Sigmoid colon (tissue), 3 donors: Measurements from ENCODE around the gene AMPD1.

ENCODE experiments used
- POLR2A ChIP-seq, 2 donors: fragments of 450-650 bp; IDR thresholded peaks; one replicate each; pipeline ENCODE4 v1.6.1; 2016; ENCODE audit warnings: antibody characterized with exemption in 2 of 2, mild to moderate bottlenecking in 2 of 2, moderate library complexity in 2 of 2
- TF ChIP-seq, protein P1 (sequence below), 4 experiments: fragments of 450-650 bp in 3 of 4; fragments of 200-600 bp in 1 of 4; IDR thresholded peaks; one replicate each; pipeline ENCODE4 v1.5.1; 2016 to 2019; ENCODE audit warnings: antibody characterized with exemption in 4 of 4, mild to moderate bottlenecking in 3 of 4, moderate library complexity in 2 of 4

DNA sequence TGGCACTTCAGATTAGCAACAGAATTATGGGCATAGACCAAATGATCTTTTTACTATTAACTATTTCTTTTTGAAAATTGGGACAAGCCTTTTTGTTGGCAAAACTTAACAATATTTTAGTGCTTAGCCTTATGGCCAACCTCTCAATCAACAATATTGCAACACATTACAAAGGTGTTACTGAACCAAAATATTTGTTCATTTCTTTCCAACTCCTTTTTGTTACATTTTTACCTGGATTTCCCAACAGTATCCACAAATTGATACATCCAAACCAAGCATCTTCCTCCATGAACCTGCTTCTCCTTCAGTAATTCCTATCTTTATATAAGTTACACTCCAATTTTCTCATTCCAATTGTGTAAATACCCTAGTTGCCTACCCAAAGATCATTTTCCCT is 1.5 kb upstream of the AMPD1 start:
- TF ChIP-seq, protein P1, sequence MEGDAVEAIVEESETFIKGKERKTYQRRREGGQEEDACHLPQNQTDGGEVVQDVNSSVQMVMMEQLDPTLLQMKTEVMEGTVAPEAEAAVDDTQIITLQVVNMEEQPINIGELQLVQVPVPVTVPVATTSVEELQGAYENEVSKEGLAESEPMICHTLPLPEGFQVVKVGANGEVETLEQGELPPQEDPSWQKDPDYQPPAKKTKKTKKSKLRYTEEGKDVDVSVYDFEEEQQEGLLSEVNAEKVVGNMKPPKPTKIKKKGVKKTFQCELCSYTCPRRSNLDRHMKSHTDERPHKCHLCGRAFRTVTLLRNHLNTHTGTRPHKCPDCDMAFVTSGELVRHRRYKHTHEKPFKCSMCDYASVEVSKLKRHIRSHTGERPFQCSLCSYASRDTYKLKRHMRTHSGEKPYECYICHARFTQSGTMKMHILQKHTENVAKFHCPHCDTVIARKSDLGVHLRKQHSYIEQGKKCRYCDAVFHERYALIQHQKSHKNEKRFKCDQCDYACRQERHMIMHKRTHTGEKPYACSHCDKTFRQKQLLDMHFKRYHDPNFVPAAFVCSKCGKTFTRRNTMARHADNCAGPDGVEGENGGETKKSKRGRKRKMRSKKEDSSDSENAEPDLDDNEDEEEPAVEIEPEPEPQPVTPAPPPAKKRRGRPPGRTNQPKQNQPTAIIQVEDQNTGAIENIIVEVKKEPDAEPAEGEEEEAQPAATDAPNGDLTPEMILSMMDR (IDR thresholded peaks at IDR 0.05): no peak
- no peak for TF ChIP-seq POLR2A (IDR thresholded peaks at IDR 0.05)
